ENCODE data around the gene REC8. TPM values are rescaled to one million over a fixed set of nuclear protein-coding genes. Genes with fewer than 3 reads are reported as not detected.

The REC8 gene
- total and polyA plus RNA-seq, 2 of the 13 experiments (the other 11 are each of a cell fraction or from before 2014, with no cell fraction given) = 3.4 to 14.7 TPM

GRCh38 chr14:24188251-24189058, 16.6 kb downstream of the REC8 start, which contains the start of gene IPO4:
Gene IPO4 (minus strand): TSS chr14:24188816. CDS start chr14:24188787, 29 bp downstream.
- peak; percentile 97 for FAIRE-seq
- intact Hi-C loops (cut with micrococcal nuclease; ENCODE audit: unreplicated experiment) = loop anchor here (1.0 to 2.0 kb wide), 5 partner anchors 27 to 74 kb away; partner anchors contain the start of genes DCAF11, GMPR2, IRF9 and NEDD8
- Histone ChIP-seq H3K4me3 (replicated peaks in 1 of 3; ENCODE audit: insufficient read depth in 1 of 3, low read depth in 2 of 3, low read length in 3 of 3) (peak within 1 kb of the TSS; percentile 70 to 92 (median 77)), H3K27me3 (ENCODE audit: control insufficient read depth in 1 of 2, insufficient read depth in 2 of 2, low read length in 2 of 2) (no peaks in the 10 kb centered on the region), H2AFZ (ENCODE audit: low read length) (no peak within 1 kb of the TSS), H3K79me2 (ENCODE audit: insufficient read depth, low read length) (peaks cover 24% of the 10 kb centered on the region), H4K20me1 (ENCODE audit: insufficient read depth, low read length) (no peaks in the 10 kb centered on the region), H3K9ac (ENCODE audit: insufficient read depth, low read depth, low read length) (peak within 1 kb of the TSS; percentile 84), H3K4me1 (ENCODE audit: insufficient read depth, low read length) (peaks cover 42% of the 10 kb centered on the region), H3K9me3 (ENCODE audit: low read length) (no peaks in the 10 kb centered on the region), H3K4me2 (ENCODE audit: low read depth, low read length) (peak within 1 kb of the TSS; percentile 96), H3K36me3 (replicated peaks in 1 of 2; ENCODE audit: control insufficient read depth in 1 of 2, insufficient read depth in 2 of 2, low read length in 2 of 2) (peaks cover 60 to 70% of the 10 kb centered on the region in 2 experiments), H3K27ac (ENCODE audit: extremely low read length, insufficient read depth, low read length) (peak within 1 kb of the TSS; percentile 64)
- POLR2A ChIA-PET = interaction anchor here (0.6 to 6.4 kb wide), 40 partner anchors 10 to 1094 kb away, joined by 3 to 65 read pairs (median 6); partner anchors contain the start of genes ACIN1, C14orf119, CARMIL3 and CHMP4A
- in situ Hi-C loops (cut with HindIII; ENCODE audit: extremely low pct_ligation_motif_present, low pct_unique_long_range_greater_than_20kb) = no loop called here
- 1% methylated on average over 65 of the region's 65 CpGs for WGBS (ENCODE audit: low lambda C conversion rate)
- BruUV-seq (replicated peaks) = TSS peak; percentile 76
- CTCF ChIA-PET (ENCODE audit: low intra/inter-chr PET ratio, low total read pairs) = no interaction called here
- peak; percentile 88 for ATAC-seq
- DNase-seq (ENCODE audit: low spot score) = peak; percentile 100
- TF ChIP-seq, protein P1, sequence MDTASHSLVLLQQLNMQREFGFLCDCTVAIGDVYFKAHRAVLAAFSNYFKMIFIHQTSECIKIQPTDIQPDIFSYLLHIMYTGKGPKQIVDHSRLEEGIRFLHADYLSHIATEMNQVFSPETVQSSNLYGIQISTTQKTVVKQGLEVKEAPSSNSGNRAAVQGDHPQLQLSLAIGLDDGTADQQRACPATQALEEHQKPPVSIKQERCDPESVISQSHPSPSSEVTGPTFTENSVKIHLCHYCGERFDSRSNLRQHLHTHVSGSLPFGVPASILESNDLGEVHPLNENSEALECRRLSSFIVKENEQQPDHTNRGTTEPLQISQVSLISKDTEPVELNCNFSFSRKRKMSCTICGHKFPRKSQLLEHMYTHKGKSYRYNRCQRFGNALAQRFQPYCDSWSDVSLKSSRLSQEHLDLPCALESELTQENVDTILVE (CRISPR knock-in tag; IDR thresholded peaks at IDR 0.05) = peak; percentile 99
- no peak for TF ChIP-seq HNRNPUL1 (IDR thresholded peaks at IDR 0.05; ENCODE audit: low read depth, low read length)
- TF ChIP-seq MLXIP (CRISPR knock-in tag; IDR thresholded peaks at IDR 0.05; ENCODE audit: borderline replicate concordance) = peak; percentile 70; the same call in 1 of the 2 replicates
- TF ChIP-seq DMAP1 (CRISPR knock-in tag; IDR thresholded peaks at IDR 0.05) = peak; percentile 100
- TF ChIP-seq, protein P2, sequence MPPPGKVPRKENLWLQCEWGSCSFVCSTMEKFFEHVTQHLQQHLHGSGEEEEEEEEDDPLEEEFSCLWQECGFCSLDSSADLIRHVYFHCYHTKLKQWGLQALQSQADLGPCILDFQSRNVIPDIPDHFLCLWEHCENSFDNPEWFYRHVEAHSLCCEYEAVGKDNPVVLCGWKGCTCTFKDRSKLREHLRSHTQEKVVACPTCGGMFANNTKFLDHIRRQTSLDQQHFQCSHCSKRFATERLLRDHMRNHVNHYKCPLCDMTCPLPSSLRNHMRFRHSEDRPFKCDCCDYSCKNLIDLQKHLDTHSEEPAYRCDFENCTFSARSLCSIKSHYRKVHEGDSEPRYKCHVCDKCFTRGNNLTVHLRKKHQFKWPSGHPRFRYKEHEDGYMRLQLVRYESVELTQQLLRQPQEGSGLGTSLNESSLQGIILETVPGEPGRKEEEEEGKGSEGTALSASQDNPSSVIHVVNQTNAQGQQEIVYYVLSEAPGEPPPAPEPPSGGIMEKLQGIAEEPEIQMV (CRISPR knock-in tag; IDR thresholded peaks at IDR 0.05; ENCODE audit: low read depth) = peak; percentile 84; the same call in 1 of the 2 replicates
- peak; percentile 90 for TF ChIP-seq ZNF160 (CRISPR knock-in tag; IDR thresholded peaks at IDR 0.05)
- TF ChIP-seq ELF1 (CRISPR knock-in tag; IDR thresholded peaks at IDR 0.05) = peak; percentile 97
- peak; percentile 92 for TF ChIP-seq MTA1 (CRISPR knock-in tag; IDR thresholded peaks at IDR 0.05; ENCODE audit: borderline replicate concordance)
- TF ChIP-seq, protein P3, sequence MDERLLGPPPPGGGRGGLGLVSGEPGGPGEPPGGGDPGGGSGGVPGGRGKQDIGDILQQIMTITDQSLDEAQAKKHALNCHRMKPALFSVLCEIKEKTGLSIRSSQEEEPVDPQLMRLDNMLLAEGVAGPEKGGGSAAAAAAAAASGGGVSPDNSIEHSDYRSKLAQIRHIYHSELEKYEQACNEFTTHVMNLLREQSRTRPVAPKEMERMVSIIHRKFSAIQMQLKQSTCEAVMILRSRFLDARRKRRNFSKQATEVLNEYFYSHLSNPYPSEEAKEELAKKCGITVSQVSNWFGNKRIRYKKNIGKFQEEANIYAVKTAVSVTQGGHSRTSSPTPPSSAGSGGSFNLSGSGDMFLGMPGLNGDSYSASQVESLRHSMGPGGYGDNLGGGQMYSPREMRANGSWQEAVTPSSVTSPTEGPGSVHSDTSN (CRISPR knock-in tag; IDR thresholded peaks at IDR 0.05) = peak; percentile 41
- TF ChIP-seq RAD21 (CRISPR knock-in tag; IDR thresholded peaks at IDR 0.05) = peak; percentile 77
- peak; percentile 99 for TF ChIP-seq ZNF280B (CRISPR knock-in tag; IDR thresholded peaks at IDR 0.05; ENCODE audit: borderline replicate concordance)
- TF ChIP-seq ZUFSP (CRISPR knock-in tag; IDR thresholded peaks at IDR 0.05; ENCODE audit: borderline replicate concordance) = no peak

All from HepG2 (cell line).